GDM1 (cell line): ENCODE results near the gene RGS3.

ENCODE experiments used
- DNase-seq: peaks from one replicate; lab custom pipeline; 2025; lab: John Stamatoyannopoulos, UW

The RGS3 gene

DNA sequence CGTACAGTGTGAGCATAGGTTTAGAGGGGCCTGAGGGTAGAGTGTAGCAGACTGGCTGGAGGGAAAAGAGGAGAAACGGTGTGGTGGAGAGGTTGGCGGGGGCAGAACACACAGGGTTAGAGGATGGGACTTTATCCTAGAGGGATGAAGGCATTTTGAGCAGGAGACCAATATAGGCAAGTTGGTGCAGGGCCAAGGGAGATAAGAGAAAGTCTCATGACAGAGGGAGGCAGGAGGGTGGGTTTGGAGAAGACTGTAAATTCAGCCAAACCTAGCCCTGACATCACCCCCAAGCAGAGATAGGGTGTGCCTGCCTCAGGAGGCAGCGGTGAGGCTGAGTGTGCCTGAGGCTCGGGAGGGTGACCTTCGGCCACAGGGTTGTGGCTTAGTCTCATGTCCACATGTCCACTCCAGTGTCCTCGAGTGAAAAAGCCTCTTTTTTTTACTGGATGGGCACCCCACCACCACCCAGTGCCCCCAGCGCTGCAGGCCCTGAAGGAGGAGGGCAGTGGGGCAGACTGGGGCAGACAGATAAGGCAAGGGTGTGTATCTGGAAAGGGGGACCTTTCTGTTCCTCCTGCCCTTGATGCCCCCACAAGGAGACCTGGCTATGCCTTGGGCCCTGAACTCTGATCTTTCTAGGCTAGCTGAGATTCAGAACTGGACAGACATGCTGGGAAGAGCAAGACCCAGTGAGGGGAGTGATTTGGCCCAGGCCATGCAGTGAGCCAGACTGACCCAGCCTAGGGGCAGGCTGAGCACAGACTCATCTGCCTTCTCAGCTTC, 108.7 kb downstream of the RGS3 start:
- DNase-seq = no peak

DNA sequence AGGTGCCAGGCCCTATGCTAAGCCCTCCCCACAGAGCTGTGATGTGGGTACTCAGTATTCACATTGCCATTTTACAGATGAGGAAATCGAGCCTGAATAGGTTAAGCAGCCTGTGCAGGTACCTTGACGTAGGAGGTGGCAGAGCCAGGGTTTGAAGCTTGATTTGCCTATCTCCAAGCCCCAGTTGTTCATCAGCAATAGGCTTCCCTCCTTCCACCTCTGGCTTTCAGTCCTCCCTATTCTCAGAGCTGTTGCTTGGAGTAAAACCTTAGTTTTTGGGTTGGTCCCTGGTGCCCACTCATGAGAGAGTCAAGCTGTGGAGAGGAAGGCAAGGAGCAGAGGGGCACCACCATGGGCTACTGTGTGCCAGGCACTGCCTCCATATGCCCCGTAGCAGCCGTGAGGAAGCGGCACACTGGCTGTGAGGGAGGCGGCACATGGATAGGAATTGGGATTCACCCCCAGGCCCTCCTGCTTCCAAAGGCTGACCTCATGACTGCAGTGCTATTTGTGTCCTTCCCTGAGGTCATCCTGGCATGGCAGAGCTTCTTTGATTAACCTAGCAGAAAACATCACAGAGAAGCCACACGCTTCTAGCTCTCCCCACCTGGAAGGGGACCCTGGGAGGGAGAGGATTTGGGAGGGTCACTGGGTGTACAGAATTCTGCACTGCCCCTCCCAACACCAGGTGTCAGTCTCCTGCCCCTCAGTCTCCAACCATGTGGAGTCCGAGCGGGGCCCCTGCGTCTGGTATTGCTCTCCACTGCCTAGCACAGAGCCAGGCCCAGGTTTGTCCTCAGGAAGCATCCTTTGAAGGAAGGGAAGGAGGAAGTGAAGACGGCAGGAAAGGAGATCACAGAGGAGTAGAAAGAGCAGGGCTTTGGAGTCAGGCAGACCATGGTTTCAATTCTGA, 109.8 kb downstream of the RGS3 start:
- no peak for DNase-seq

DNA sequence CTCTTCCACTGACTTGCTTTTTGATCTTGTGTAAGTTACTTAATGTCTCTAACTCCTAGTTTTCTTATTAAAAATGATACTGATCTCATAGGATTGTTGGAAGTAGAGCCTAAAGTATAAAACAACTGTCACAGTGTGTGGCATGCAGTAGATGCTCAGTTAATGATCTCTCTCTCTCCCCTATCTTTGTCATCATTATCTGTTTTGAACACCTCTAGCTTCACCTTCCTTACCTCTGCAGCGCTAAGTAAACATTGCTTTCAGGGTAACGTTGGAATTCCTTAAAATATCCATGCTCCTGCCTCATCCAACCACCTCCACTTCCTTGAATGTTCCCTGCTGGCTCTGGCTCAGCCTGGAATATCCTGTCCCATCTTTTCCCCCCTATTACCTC, 110.4 kb downstream of the RGS3 start:
- no peak for DNase-seq

DNA sequence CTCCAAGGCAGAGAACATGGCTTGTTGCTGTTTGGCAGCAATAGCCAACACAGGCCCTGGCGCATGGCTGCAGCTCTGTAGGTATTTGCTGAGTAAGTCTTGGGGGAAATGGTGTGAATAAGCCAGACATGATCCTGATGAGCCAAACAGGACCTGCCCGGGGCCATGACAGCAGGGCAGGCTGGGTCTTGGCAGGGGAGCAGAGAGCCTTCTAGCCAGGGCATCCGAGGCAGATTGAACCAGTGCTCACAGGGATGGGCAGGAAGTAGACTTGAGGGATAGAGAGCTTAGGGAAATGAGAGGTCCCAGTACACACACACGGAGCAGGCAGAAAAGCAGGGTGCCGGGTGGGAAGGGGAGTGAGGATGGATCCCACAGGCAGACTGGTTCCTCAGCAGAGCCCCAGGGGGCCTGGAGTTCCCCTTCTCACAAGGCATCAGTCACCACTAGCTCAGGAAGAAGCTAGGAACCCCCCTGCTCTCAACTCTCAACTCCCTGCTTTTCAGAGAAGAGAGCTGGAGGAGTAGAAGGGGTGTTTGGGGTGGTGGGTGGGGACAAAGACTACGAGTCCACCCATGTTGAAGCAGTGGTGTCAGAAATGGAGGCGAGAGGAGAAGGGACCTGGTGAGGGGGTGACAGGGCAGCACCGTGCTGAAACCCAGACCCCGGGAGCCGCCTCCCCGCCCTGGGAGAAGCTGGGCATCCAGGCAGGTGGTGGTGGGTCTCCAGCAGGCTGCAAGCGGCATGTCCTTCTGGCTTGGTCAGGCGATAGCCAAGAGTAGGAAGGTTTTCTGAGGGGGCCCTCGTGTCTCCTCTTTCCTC, 111.1 kb downstream of the RGS3 start:
- no peak for DNase-seq

DNA sequence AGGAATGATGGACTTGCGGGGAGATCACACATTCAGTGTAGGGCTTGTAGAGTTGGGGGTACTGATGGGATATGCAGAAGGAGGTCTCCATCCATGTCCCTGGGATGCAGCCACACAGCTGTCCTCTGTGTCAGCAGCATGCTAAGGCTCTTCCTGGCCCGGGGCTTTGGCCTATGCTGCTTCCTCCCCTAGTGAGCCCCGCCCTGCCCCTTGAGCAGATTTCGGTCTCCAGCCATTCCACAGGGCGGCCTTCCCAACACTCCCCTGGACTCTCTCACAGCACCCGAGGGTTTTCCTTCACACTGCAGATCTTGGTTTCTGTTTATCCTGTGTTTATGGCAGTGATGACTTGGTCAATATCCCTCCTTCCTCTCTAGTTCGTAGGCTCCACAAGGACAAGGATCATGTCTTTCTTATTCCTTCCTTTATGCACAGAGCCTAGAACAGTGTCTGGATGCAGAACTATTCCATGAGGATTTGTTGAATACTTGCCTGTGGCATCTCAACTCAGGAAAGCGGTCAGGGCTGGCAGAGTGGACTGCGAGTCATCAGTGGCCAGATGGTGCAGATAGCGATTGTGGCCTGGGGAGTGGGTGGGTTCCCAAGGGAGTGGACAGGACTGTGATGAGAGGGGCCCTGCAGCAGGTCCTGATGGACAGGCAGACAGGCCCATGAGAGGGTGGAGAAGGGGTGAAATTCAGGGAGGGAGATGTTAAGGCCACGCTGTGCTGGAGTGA, 114.2 kb downstream of the RGS3 start:
- no peak for DNase-seq

DNA sequence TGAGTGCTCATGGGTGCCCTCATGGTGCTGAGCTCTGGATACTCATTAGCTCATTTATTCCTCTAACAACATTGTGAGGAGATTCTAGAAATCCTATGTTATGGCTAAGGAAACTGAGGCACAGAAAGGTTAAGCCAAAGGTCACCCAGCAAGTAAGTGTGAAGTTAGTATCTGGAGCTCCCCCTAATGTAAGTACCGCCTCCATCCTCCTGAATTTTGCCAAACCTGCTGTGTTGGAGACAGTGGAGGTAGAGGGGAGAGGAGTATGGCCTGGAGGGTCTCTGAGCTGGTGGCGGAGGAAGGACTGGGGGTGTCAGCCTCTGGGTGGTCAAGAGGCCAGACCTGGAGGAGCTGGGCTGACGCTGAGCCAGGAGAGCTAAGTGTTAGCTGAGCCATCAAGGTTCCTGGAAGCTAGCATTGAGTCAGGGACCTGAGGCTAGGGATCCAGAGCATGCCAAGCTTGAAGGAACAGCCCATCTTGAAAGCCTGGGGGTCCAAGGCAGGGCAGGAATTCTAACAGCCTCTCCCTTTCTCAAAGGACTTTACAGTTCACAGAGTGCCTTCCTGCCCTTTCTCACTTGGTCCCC, 114.8 kb downstream of the RGS3 start:
- DNase-seq = no peak

DNA sequence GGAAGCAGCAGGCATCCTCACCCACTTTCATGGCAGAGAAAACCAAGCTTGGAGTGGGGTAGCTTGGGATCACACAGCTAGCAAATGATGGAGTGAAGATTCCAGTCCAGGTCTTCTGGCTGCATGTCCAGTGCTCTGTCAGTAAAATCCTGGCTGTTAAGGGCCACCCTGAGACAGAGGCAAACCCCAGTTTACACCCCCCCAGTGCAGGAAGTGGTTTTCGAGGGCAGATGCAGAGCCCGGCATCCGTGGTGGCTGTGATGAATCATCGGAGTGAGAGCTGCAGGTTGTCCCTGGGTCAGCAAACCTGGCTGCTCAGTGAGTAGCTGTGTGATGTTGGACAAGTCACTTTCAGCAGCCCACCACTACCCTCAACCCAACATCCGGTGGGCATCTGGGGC, 115.4 kb downstream of the RGS3 start:
- peak; percentile 50 for DNase-seq

DNA sequence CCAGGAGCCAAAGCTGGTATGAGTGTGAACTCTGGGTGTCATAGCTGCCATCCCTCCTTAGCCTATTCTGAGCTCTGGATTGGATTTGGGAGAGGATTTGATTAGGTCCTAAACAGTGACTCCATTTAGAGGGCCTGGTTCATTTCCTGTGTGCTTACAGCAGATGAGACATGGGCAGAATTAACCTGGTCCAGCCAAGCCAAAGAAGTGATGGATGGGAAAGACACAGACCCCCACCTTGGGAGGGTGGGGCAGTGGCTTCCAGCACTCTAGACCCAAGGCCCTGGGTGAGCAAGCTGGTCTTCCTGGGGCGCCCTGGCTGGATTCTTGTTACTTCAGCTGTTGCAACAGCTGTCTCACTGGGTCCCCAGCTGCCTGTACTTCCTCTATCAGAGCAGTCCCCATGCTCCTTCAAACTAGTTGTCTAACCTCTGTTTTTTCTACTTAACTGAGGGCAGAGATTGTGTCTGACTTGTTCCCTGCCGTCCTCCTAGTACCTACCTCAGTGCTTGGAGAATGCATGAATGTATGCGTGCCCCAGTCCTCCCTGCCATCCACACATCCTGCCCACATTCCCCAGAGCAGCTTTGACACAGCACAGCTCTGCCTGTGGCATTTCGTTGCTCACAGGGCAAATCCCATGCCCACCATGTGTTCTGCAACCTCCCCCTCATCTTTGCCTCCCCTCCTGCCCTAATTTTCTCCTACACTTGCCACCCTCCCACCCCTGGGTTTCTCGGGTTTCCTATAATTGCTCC, 115.9 kb downstream of the RGS3 start:
- peak; percentile 24 for DNase-seq

DNA sequence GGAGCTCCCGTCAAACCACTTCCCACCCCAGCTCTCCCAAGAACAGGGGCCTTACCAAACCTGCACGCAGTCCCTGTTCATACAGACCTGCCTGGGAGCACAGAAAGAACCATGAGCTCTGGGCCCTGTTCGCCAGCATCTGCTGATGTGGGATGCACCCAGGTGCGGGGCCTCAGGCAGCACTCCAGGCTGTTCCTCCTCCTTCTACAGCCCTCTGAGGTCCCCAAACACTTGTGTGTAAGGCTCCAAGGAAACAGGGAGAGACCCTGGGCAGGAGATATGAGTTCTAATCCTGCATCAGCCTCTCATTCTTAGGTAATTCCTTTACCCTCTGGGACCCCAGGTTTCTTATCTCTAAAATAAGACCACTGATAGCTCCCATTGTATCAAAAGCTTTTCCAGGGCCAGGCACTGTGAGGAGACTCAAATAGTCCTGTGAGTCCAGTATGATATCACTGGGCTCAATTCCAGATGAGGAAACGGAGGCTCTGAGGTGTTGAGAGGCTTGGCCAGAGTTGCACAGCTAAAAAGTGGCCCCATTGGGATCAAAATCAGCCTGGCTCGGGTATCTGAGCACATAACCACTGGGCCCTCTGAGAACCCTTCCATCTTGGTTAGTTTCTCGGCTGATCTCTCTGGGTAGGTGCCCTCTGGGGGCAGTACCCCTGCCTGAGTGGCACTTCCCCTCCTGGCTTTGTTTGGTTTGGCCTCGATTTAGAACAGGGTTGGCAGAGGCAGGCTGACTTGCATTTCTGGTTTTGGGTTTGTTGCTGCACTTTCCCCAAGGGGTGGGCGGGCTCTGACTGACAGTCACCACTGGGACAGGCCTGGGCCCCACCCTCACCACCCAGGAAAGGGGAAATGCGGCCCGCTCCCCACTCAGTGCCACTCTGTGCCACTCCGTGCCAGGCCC, 116.8 kb downstream of the RGS3 start:
- DNase-seq = peak; percentile 44

DNA sequence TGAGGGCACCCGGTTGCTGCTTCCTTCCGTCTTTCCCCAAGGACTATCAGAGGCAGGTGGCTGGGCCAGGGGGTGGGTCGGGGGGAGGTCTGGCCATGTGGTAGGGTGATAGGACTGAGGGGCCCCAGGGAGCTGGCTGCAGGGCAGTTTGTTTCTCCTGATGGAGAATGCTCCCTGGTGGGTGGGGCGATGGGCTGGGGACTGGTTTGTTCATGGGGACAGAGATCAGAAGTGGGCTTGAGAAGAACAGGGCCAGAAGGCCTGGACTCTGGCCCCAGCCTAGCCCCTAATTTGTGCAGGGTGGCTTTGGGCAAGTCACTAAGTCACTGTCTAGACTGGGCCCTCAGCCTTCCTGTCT, 117.4 kb downstream of the RGS3 start:
- DNase-seq = no peak

DNA sequence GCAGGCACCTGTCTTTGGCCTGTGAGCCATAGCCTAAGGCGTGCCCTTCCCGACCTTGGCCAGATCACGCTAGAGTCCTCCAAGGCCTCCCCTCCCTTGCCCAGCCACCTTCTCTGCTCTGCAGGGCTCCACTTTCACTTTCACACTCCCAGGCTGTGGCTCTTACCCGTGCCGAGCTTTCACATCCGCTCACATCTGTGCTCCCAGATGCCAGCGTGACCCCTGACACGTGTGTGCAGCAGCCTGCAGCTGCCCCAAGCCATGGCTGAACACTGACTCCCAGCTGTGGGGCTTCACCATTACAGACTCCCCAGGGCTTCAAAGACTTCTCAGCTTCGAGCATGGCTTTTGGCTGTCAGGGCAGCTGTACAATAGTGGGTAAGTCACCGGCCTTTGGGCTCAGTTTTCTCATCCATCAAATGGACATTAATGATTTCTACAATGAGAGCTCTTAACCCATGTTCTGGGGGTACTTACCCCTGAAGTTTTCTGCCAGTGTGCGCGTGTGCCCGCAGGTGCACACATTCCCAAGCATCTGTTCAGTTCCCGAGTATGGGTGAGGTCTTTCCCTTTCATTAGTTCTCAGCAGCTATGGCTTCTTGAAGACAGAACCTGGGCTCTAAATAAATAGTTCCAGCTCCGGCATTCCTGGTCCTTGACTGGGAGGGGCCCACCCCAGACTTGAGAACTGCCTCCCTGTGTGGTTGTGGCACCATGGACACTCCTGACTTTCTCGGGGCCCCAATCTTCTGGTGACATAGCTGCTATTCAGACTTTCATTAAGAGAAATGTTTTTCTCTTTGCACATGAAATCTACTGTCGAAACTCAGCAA, 118.6 kb downstream of the RGS3 start:
- DNase-seq = peak; percentile 18

DNA sequence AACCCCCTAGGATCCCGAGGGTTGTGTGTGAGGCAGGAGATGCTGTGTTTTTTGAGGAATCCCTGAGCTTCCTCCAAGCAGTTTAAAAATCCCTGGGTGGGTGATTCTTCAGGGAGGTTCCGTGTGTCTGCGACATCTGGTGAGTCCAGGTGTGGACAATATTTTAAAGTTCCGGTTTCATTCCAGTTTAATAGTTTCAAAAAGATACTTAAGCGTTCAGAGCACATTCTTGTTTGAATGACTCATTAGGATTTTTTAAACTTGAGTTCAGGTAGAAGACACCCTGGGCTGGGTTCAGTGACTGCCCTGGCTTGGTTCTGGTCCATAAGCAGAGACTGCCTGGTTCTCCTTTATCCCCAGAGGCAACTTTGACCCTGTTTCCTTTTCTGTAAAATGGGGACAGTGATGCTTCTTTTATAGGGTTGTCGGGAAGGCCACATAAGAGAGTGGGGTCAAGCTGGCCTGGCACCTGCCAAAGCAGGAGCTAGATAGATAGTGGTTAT, 119.2 kb downstream of the RGS3 start:
- no peak for DNase-seq

DNA sequence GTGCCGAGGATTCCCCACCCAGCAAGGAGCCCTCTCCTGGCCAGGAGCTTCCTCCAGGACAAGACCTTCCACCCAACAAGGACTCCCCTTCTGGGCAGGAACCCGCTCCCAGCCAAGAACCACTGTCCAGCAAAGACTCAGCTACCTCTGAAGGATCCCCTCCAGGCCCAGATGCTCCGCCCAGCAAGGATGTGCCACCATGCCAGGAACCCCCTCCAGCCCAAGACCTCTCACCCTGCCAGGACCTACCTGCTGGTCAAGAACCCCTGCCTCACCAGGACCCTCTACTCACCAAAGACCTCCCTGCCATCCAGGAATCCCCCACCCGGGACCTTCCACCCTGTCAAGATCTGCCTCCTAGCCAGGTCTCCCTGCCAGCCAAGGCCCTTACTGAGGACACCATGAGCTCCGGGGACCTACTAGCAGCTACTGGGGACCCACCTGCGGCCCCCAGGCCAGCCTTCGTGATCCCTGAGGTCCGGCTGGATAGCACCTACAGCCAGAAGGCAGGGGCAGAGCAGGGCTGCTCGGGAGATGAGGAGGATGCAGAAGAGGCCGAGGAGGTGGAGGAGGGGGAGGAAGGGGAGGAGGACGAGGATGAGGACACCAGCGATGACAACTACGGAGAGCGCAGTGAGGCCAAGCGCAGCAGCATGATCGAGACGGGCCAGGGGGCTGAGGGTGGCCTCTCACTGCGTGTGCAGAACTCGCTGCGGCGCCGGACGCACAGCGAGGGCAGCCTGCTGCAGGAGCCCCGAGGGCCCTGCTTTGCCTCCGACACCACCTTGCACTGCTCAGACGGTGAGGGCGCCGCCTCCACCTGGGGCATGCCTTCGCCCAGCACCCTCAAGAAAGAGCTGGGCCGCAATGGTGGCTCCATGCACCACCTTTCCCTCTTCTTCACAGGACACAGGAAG, 120.2 kb downstream of the RGS3 start:
- DNase-seq = no peak

DNA sequence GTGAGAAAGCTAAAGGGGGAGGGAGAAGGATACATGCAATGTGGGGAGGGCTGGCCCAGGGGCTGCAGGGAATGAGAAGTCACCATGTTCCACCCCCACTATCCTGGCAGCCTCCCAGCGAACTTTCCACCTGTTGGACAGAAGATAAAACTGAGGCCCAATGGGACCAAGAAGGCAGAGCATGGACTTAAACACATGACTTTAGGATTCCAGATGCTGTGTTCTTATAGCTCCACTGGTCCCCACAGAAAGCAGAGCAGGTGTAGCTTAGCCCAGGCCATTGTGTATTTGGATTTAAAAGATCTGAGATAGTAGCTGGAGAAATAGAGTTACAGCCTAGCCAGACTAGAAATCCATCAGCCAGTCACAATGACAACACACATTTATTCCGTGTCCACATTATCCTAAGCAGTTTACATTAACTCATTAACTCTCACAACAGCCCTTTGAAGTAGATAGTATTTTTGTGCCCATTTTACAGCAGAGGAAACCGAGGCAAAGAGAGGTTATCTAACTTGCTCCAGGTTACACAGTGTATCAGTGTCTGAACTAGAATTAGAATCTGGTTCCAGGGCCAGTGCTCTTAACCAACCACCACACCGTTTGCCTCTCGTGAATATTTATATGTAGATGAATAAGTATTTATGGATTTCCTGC, 121.0 kb downstream of the RGS3 start:
- DNase-seq = no peak

DNA sequence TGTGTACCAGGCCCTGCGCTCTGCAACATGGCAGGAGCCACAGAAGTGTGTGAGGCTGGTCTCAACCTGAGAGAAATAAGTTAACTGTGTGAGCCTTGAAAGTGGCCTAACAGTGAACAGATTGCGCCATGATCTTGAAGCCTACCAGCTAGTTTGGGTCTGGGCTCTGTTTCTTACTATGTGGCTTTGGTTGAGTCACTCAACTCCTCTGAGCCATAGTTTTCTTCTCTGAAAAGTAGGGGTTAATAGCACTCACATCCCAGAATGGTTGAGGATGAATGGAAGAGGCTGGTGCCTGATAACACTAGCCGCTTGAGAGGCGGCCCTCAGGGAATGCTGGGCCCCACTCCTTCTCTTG, 121.5 kb downstream of the RGS3 start:
- DNase-seq = no peak

DNA sequence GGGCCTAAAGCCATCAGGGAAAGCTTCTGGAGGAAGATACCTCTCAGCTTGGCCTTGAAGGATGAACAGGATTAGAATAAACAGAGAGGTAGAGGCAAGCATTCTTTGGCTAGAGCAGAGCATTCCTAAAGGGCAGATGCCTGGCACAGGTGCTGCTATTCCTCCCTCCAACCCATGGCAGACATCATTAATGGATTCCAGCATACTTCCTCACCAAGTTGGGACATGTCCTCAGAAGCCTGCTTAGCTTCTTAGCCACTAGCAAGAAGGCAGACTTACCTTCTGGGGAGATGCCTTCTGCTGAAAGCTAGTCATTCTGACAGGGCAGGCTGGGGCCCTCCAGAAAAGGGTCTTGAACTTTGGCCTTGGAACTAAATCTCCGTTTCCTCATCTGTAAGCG, 122.0 kb downstream of the RGS3 start:
- no peak for DNase-seq

DNA sequence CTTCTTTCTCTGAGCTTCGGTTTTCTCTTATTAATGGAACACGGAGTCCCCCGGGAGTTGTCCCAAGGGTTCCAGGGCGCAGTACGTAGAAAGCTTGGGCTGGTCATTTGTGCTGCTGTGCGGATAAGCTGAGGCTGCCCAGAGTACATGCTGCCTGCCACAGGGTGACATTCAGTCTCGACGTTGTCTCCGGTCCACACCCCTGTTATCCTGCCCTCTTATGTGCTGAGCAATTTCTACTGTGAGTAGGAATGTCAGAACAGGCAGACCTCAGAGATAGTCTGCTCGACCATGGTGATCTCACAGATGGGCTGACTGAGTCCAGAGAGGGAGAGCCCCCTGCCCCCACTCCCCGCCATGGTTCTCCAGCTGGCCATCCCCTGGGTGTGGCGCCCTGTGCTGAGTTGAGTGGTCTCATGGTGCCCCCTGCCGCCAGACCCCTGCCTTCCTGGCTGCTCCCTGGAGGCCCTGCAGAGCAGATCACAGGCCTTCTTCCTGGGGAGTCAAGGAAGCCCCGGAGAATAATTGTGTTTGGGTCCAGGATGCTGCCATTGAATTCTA, 124.0 kb downstream of the RGS3 start:
- no peak for DNase-seq
